KOPT-K1 (cell line): ENCODE measurements around the gene CERS5.
A peak's percentile ranks its signal among the peaks of the same experiment; 100 is the strongest.

Source experiments
- H3K27ac ChIP-seq: fragments of 200-600 bp; sonication (generic); 2 replicates; pipeline ENCODE4 v1.5.1; 2016; ENCODE audit warnings: antibody characterized with exemption, mild to moderate bottlenecking, low read depth, low read length; ENCODE audit not compliant: poor library complexity, severe bottlenecking
- H3K36me3 ChIP-seq: fragments of 200-600 bp; sonication (generic); 2 replicates; pipeline ENCODE4 v1.5.1; 2017; ENCODE audit warnings: antibody characterized with exemption, mild to moderate bottlenecking, low read length, moderate library complexity; ENCODE audit not compliant: insufficient read depth
- H3K9me3 ChIP-seq: fragments of 200-600 bp; sonication (generic); 2 replicates; pipeline ENCODE4 v1.5.1; 2017; ENCODE audit warnings: antibody characterized with exemption, low read length, mild to moderate bottlenecking; ENCODE audit not compliant: insufficient read depth, poor library complexity, severe bottlenecking

Gene CERS5, protein sequence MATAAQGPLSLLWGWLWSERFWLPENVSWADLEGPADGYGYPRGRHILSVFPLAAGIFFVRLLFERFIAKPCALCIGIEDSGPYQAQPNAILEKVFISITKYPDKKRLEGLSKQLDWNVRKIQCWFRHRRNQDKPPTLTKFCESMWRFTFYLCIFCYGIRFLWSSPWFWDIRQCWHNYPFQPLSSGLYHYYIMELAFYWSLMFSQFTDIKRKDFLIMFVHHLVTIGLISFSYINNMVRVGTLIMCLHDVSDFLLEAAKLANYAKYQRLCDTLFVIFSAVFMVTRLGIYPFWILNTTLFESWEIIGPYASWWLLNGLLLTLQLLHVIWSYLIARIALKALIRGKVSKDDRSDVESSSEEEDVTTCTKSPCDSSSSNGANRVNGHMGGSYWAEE

DNA sequence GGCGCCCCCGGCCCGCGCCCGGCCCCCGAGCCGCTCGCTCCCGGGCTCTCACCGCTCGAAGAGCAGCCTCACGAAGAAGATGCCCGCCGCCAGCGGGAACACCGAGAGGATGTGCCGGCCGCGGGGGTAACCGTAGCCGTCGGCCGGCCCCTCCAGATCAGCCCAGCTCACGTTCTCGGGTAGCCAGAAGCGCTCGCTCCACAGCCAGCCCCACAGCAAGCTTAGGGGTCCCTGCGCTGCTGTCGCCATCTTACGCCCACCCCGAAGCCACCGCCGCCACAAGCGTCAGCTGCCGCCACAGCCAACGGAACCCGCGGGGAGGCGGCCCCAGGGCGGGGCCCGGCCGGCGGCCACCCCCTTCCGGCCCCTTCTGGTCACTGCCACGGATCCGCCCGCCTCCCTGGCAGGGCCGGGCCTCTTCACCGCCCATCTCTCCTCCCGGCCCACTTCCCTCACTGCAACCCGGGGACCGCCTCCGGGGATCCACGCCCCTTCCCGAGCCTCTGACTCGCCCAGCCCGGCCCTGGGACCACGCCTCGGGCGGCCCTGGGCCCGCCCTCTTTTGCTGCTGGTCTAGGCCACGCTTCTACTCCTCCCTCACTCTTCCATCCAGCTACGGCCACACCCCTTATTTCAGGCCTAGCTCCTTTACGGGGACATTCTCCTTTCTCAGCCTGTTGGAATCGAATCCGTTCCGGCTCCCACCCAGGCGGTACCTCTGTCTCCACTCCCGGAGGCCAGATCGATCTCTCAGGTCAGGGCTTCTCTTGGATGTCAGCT is at the start of gene CERS5:
Gene CERS5 (minus strand): TSS at position 321 of the 780 bp plus-strand sequence. CDS start 72 bp downstream, at position 249.
- Histone ChIP-seq H3K27ac (peak within 1 kb of the TSS; percentile 87), H3K9me3 (no peaks in the 10 kb centered on the region), H3K36me3 (no peaks in the 10 kb centered on the region)

DNA sequence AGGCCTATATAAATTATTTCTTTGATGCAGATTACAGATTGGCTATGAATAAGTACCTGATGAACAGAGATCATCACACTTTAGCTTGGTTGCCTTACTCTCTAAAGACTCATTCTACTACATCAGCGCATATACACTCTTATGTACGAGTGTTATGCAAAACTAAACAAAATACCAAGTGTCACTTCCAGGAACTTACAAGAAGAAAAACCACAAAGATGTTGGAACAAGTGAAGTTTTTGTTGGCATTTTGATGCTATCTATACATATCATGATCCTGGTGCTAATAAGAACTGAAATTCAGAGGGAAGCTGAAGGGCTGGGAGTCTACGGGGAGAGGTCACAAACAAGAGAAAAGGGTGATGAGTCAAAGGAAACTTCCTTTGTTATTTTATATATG is 47.9 kb upstream of the CERS5 start:
- H3K36me3 ChIP-seq = no peaks in the 10 kb centered on the region
- no peaks in the 10 kb centered on the region for H3K9me3 ChIP-seq
- no peak overlapping the region for H3K27ac ChIP-seq

DNA sequence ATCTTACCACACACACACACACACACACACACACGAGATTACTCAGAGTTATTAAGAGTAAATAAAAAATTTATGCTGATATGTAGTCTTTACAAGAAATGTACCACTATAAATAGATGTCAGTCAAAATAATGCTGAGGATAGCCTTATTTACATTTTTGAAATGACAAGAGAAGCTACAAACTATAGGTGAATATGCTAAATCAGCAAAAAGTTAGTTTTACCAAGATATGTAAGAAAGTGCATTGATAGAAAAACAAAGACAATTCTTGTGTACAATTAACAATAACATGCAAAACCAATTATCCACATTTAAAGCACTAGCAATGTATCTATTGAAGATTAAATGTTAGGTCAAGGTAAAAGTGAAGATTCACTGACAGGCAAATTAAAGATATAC is 46.8 kb upstream of the CERS5 start:
- Histone ChIP-seq H3K9me3 (no peaks in the 10 kb centered on the region), H3K36me3 (no peaks in the 10 kb centered on the region), H3K27ac (no peak overlapping the region)

DNA sequence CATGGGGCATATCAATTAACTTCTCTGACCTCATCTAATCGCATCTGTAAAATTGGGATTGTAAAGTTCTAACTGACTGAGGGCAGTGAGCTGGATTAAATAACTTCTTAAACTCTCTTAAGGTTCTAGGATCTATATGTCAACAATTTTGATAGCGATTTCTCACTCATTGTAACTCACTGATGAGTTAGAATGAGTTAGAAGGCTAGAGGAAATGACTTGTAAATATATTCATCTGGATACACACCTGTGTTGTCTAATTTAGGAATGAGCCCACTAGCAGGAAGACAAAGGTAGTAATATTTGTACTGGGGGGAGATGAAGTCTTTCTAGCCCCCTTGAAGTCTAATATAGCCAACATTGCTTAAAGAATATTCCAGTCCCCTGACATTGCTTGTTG is 46.3 kb upstream of the CERS5 start:
- Histone ChIP-seq H3K36me3 (no peaks in the 10 kb centered on the region), H3K27ac (no peak overlapping the region), H3K9me3 (no peaks in the 10 kb centered on the region)

DNA sequence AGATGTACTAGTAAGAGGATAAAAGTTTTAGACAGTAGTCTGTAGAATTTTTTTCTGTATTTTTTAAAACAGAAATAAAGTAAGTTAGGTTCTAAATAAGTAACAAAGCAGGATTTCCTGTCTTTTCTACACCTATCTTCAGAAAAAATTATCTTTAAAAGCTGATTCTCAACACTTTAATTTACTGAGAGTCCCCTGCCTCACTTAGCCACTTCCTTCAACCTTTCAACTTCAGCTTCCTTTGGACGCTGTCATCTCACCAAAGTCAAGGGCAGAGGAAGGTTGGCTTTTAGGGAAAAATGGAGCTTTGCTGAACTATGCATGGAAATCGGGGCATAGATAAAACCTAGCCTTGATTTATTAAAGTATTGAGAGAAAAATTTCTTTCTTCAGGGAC is 44.9 kb upstream of the CERS5 start:
- Histone ChIP-seq H3K9me3 (no peaks in the 10 kb centered on the region), H3K36me3 (no peaks in the 10 kb centered on the region), H3K27ac (peak overlapping the region; percentile 56)

DNA sequence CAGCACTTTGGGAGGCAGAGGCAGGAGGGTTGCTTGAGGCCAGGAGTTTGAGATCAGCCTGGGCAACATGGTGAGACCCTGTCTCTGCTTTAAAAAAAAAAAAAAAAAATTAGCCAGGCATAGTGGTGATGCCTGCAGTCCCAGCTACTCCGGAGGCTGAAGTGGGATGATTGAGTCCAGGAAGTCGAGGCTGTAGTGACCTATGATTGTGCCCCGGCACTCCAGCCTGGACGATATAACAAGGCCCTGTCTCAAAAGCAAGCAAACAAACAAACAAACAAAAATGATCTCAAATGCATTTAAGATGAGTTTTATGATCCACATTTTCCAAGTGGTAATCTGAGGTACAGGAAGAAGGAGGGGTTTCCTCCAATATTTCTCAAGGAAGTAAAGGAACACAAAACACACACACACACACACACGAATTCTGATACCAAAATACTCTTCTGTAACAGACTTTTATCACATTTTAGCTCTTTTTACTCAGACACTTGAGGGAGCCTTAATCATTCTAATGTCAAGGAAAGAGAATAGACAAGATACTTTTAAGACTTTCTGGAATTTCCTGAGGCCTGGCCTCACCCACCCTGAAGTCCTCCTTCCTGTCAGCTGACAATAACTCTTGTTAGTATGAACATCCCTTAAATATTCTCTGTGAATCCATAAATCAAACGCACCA is 44.4 kb upstream of the CERS5 start:
- Histone ChIP-seq H3K27ac (peak overlapping the region; percentile 56), H3K9me3 (no peaks in the 10 kb centered on the region), H3K36me3 (no peaks in the 10 kb centered on the region)

DNA sequence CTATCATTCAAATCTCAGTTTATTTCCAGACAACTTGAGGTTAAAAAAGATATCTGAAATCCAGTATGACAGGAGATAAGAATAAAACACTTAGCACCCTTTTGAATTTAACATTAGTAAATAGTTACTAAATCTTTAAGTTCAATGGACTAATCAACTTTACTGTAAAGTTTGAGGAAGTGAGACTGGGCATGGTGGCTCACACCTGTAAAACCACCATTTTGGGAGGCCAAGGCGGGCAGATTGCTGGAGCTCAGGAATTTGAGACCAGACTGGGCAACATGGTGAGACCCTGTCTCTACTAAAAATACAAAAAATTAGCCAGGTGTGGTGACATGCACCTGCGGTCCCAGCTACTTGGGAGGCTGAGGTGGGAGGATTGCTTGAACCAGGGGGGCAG is 40.3 kb upstream of the CERS5 start:
- H3K9me3 ChIP-seq = no peaks in the 10 kb centered on the region
- peaks cover 26% of the 10 kb centered on the region for H3K36me3 ChIP-seq
- H3K27ac ChIP-seq = no peak overlapping the region

DNA sequence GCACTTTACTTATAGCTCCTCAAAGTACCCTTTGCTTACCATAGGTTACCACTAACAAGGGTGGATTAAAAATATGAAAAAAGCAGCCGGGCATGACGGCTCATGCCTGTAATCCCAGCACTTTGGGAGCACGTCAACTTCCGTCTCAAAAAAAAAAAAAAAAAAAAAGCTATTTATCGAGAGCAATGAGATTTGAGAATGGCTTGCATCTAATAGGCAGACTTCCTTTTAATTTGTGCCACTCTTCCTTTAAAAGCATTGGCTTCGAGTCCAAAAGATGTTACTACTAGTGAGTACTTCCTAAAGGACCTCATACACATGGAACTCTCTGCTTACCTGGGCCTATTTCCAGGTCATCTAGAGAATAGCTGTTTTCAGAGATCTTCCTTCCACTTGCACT is 38.5 kb upstream of the CERS5 start:
- H3K36me3 ChIP-seq = peaks cover 27% of the 10 kb centered on the region
- H3K27ac ChIP-seq = no peak overlapping the region
- H3K9me3 ChIP-seq = no peaks in the 10 kb centered on the region

DNA sequence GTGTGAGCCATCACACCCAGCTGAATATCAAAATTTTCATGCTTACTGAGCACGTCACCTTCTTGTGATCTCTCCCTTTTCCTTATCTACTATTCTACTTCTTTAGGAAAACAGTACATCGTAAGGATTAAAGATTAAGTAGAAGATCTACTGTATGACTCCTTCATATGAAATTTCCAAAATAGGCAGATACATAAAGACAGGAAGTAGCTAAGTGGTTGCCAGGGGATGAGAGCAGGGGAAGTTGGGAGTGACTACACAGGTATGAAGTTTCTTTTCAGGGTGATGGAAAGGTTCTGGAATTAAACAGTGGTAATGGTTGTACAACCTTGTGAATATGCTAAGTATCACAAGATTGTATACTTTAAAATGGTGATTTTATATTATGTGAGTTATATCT is 36.5 kb upstream of the CERS5 start:
- Histone ChIP-seq H3K36me3 (peaks cover 34% of the 10 kb centered on the region), H3K9me3 (no peaks in the 10 kb centered on the region), H3K27ac (no peak overlapping the region)

DNA sequence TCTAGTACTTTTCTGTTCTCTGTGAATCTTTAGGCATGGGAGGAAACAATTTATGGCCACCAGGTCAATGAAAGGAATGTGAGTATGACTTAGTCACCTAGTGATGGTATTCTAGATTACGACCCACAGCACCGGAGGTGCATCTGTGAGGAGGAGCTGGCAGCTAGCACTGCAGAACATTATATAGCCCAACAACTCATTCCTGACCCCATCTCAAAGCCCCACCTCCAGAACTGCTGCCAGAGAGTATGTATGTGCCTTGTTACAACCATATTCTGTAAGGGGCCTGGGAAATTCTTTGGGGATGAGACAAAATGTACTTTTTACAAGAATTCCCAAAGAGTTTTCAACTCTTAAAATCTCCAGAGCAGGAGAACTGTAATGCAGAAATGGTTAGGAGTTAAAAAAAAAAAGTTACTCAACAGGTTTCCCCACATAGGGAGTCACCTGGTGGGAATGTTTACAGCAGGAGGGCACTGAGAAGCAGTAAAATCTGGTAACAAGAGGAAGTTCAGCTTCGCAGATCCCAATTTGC is 34.9 kb upstream of the CERS5 start:
- no peaks in the 10 kb centered on the region for H3K9me3 ChIP-seq
- H3K27ac ChIP-seq = no peak overlapping the region
- H3K36me3 ChIP-seq = peaks cover 41% of the 10 kb centered on the region

DNA sequence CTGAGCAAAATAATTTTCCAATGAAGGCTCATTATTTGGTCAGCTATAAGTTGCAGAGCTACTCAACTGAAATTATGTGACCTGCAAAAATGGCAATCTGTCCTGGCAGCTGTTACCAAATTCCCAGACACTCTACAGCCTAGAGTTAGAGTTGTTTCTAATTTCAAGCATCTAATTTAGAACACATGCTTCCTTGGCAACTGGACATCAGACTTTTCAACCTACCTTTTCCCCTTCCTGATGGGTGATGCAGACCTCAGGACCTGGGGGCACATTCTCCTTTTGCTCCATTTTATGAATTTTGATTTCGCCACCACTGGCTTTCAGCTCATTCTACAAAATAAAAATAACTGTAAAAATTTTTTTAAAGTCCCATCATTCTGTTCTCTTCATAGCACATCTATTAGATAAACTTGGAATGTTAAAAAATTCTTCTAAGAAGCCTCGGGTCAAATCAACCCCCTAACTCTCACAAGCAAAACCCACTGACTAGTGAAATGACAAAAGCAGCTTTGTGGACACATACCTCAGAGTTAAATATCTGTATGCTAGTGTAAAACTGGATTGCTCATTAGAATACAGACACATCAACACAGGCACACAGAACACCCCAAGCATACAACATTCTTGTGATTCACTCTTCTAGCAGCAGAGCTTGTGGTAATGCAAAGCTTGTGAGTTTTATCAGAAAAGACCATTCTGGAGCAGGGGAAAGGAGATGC is 33.5 kb upstream of the CERS5 start:
- H3K27ac ChIP-seq = no peak overlapping the region
- peaks cover 41% of the 10 kb centered on the region for H3K36me3 ChIP-seq
- H3K9me3 ChIP-seq = no peaks in the 10 kb centered on the region

DNA sequence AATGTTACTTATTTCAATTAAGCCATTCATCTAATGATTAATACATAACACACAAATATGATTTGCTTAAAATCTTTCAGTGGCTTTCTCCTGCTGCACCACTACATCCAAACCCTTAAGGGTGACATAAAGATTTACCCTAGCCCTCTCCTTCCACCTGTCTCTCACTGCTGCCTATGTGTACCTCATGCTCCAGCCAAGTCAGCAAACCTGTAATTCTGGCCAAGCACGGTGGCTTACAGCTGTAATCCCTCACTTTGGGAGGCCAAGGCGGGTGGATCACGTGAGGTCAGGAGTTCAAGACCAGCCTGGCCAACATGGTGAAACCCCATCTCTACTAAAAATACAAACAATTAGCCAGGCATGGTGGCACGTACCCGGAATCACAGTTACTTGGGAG is 31.7 kb upstream of the CERS5 start:
- Histone ChIP-seq H3K9me3 (no peaks in the 10 kb centered on the region), H3K36me3 (peaks cover 27% of the 10 kb centered on the region), H3K27ac (no peak overlapping the region)

DNA sequence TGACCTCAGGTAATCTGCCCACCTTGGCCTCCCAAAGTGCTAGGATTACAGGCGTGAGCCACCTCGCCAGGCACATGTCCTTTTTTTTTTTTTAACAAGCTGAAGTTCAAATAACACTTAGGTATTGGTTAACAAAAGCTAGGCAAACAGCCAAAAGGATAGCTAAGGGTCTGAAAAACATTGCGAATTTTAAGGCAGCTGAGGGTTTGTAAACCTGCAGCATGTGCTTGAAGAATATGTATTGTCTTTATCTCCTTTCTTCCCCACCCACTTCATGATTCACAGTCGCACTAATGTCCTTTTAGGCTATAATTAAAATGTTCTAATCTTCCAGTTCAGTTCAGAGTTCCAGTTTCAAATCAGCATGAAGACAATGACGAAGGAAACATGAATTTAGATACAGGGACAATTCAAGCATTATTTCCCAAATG is 30.1 kb upstream of the CERS5 start:
- H3K36me3 ChIP-seq = peaks cover 20% of the 10 kb centered on the region

DNA sequence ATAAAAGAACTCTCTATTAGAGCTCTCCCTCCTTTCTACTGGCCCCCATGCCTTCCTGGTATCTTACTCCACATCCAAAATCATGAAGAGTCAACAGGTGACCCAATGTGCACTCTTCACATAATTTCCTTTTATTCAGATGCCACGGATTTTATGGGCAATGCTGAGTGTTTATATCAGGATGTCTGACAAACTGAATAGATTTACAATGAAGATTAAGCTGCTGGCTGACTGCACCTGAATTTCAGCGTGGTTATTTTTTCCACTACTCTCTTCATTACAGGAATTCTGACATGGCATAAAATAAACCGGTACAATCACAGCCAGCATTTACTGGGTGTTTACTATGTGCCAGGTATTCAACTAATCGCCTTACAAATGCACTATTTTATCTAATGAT is 29.4 kb upstream of the CERS5 start:
- H3K9me3 ChIP-seq = no peaks in the 10 kb centered on the region
- H3K27ac ChIP-seq = no peak overlapping the region
- peaks cover 20% of the 10 kb centered on the region for H3K36me3 ChIP-seq

More for the DNA sequence above, 30.1 kb upstream of the CERS5 start:
- H3K9me3 ChIP-seq = no peaks in the 10 kb centered on the region
- H3K27ac ChIP-seq = no peak overlapping the region
